ENCODE data around the gene AJAP1.

The AJAP1 gene

DNA sequence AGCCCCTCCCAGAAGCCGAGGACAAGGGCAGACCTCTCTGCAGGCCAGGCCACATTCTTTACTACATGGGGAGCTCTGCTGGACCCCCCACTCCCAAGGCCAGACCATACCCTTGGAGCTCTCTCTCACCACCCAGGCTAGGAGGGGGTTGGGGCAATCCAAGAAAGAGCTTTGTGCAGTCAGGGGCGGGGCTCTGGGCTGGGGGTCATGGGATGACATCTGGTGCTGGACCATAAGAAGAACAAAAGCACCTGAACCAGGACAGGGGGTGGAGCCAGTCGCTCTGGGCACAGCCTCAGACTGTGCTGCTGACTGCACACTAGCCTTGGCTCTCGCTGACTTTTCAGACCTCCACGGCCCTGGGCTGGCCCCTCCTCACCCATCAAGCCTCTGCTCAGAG, 23.1 kb upstream of the AJAP1 start:
- TF ChIP-seq, protein P1, sequence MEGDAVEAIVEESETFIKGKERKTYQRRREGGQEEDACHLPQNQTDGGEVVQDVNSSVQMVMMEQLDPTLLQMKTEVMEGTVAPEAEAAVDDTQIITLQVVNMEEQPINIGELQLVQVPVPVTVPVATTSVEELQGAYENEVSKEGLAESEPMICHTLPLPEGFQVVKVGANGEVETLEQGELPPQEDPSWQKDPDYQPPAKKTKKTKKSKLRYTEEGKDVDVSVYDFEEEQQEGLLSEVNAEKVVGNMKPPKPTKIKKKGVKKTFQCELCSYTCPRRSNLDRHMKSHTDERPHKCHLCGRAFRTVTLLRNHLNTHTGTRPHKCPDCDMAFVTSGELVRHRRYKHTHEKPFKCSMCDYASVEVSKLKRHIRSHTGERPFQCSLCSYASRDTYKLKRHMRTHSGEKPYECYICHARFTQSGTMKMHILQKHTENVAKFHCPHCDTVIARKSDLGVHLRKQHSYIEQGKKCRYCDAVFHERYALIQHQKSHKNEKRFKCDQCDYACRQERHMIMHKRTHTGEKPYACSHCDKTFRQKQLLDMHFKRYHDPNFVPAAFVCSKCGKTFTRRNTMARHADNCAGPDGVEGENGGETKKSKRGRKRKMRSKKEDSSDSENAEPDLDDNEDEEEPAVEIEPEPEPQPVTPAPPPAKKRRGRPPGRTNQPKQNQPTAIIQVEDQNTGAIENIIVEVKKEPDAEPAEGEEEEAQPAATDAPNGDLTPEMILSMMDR (conservative IDR thresholded peaks at IDR 0.05; ENCODE audit: low read length) = no peak
- no peak overlapping the region for H3K4me3 ChIP-seq (ENCODE audit: low read length)
- no peak for DNase-seq (ENCODE audit: low read depth)

- no peak for DNase-seq (ENCODE audit: low read depth)
- TF ChIP-seq, protein P1 (conservative IDR thresholded peaks at IDR 0.05; ENCODE audit: low read length) = no peak
- no peak overlapping the region for H3K4me3 ChIP-seq (ENCODE audit: low read length)
These were observed 21.1 kb upstream of the AJAP1 start for GRCh38 chr1:4633346-4633745.

DNA sequence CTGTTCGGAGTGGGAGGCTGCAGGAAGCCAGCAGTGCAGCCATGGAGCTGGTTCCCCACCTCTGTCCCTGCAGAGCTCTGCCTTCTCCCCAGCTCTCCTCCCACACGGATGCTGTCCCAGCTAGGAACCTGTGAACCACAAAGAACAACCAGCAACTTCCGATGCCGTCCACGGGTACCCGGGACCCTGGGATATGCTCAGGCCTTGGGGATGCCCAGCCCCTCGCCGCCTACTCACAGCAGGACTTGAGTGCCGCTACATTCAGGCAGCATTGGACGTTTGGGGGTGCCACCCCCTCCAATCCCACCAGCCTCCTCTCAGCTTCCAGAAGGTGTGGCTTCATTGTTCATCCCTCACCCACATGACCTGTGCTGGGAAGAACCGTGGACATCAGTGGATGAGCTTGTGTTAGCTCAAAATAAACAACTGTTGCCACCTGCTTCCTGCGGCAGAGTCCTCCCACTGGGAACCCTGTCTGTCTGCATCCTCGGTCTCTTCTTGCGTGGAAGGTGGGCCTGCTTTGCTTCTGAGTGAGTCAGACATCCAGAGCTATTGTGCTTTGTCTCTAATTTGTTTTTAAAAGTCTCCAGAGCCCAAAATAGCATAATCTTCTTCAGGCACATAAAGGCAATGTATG, 20.1 kb upstream of the AJAP1 start:
- H3K4me3 ChIP-seq (ENCODE audit: low read length) = no peak overlapping the region
- no peak for DNase-seq (ENCODE audit: low read depth)
- TF ChIP-seq, protein P1 (conservative IDR thresholded peaks at IDR 0.05; ENCODE audit: low read length) = no peak

- H3K4me3 ChIP-seq (ENCODE audit: low read length) = no peak overlapping the region
- DNase-seq (ENCODE audit: low read depth) = no peak
- TF ChIP-seq, protein P1 (conservative IDR thresholded peaks at IDR 0.05; ENCODE audit: low read length) = no peak
These were observed 19.5 kb upstream of the AJAP1 start for GRCh38 chr1:4634793-4635406.

- no peak overlapping the region for H3K4me3 ChIP-seq (ENCODE audit: low read length)
- DNase-seq (ENCODE audit: low read depth) = no peak
- TF ChIP-seq, protein P1 (conservative IDR thresholded peaks at IDR 0.05; ENCODE audit: low read length) = no peak
These were observed 18.2 kb upstream of the AJAP1 start for GRCh38 chr1:4636186-4636585.

GRCh38 chr1:4636644-4637380, 17.6 kb upstream of the AJAP1 start:
- TF ChIP-seq, protein P1 (conservative IDR thresholded peaks at IDR 0.05; ENCODE audit: low read length) = no peak
- DNase-seq (ENCODE audit: low read depth) = no peak
- H3K4me3 ChIP-seq (ENCODE audit: low read length) = no peak overlapping the region
